NB4 (cell line): ENCODE data around the gene ZNF569.

Experiments
- DNase-seq: peaks from one replicate; pipeline ENCODE4 v3.0.0; 2010; ENCODE audit warnings: low read depth
- H3K4me3 ChIP-seq: one replicate; pipeline ENCODE4 v1.5.1; 2011; ENCODE audit warnings: mild to moderate bottlenecking, low read depth, low read length, moderate library complexity
- MYC ChIP-seq: IDR thresholded peaks from 2 replicates; pipeline ENCODE4 v1.6.1; 2011; ENCODE audit warnings: low read depth, low read length
- POLR2A ChIP-seq: IDR thresholded peaks from 2 replicates; pipeline ENCODE4 v1.6.1; 2011; ENCODE audit warnings: mild to moderate bottlenecking; ENCODE audit not compliant: insufficient read length; ENCODE audit errors: extremely low read depth
- TF ChIP-seq, protein P1 (sequence below): IDR thresholded peaks from one replicate; pipeline ENCODE4 v1.5.1; 2012; ENCODE audit warnings: low read depth, low read length
- TF ChIP-seq, protein P2 (sequence below): IDR thresholded peaks from 2 replicates; pipeline ENCODE4 v1.6.1; 2011; ENCODE audit warnings: low read depth, low read length

ZNF569 gene

DNA sequence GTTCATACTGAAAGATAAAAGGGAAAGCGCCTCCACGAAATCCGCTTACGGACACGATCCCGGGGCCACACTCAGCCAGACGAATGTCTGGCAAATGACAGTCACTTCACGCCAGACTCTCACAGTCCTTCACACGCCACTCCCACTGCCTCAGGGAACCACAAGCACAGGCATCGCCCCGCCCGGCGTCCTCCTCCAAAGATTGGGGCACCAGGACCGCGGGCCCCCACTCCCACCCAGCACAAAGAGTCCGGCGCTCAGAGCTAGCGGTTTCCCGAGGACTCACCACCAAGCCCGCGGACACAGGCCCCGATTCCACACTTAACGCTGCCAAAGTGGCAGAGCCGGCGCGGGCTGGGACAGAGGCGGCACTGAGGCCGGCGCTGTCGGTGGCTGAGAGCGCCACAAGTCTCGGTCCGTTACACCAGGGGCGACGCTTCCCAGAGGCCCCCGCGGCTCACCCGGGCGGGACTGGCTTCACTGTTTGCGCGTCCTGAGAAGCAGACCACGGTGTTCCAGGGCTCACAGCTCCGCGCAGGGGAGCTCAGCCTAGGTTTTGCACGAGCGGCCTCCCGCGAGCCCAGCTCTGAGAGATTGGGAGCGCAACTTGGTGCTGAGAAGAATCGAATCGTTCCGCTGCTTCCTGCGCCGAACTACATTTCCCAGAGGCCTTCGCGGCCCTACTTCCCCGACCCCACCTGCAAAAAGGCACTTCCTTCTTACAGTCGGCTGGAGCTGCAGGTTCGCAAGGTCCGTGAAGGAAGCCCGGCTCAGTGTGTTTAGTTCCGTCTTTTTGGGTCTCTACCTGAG is at the start of gene ZNF569:
Gene ZNF569 (minus strand): TSS at position 647 of the 810 bp plus-strand sequence. CDS start 22,523 bp downstream, outside the sequence.
- H3K4me3 ChIP-seq = peak within 1 kb of the TSS; percentile 88
- TF ChIP-seq MYC = peak; percentile 8; the same call in 1 of the 2 replicates
- TF ChIP-seq, protein P1, sequence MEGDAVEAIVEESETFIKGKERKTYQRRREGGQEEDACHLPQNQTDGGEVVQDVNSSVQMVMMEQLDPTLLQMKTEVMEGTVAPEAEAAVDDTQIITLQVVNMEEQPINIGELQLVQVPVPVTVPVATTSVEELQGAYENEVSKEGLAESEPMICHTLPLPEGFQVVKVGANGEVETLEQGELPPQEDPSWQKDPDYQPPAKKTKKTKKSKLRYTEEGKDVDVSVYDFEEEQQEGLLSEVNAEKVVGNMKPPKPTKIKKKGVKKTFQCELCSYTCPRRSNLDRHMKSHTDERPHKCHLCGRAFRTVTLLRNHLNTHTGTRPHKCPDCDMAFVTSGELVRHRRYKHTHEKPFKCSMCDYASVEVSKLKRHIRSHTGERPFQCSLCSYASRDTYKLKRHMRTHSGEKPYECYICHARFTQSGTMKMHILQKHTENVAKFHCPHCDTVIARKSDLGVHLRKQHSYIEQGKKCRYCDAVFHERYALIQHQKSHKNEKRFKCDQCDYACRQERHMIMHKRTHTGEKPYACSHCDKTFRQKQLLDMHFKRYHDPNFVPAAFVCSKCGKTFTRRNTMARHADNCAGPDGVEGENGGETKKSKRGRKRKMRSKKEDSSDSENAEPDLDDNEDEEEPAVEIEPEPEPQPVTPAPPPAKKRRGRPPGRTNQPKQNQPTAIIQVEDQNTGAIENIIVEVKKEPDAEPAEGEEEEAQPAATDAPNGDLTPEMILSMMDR = no peak
- peak; percentile 21 for TF ChIP-seq POLR2A
- TF ChIP-seq, protein P2, sequence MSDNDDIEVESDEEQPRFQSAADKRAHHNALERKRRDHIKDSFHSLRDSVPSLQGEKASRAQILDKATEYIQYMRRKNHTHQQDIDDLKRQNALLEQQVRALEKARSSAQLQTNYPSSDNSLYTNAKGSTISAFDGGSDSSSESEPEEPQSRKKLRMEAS = no peak
- peak; percentile 88 for DNase-seq

DNA sequence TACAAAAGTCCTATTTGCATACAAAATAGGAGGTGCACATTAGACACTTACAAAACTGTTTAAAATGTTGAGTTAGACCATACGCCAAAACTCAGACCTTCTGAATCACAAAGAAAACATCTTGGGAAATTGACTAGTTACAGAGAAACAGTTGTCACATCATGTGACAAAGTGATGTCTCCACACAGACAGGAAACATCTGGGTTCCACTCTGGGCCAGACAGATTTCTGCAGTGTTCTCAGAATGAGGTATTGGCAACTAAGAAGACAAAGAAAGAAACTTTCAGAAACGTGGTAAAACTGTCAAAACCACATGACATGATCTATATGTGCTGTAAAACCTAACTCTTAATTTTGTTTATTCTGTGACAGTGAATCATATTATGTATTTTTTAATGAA is 46.2 kb upstream of the ZNF569 start:
- H3K4me3 ChIP-seq = no peak overlapping the region
- no peak for DNase-seq
- TF ChIP-seq, protein P1 = no peak
- TF ChIP-seq, protein P2 = no peak
- TF ChIP-seq POLR2A (no peak), MYC (no peak)

DNA sequence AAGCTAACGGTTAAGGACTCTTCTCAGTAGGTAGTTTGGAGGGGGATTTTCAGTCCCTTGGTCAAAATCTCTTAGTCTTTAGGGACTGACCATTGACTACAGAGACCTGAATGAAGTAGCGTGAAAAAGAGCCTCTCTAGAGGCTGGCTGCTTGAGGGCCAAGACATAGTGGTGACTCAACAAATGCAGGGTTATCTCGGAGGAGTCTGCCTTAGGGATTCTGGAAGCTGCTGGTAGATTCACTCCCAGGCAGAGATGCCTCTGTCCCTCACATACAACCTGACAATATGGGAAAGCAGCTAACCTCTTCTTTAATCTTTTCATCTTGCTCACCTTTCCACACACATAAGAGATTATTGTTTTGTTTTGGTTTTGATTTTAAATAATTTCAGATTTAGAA is 44.6 kb upstream of the ZNF569 start:
- DNase-seq = no peak
- H3K4me3 ChIP-seq = no peak overlapping the region
- TF ChIP-seq, protein P2 = no peak
- TF ChIP-seq, protein P1 = no peak
- no peak for TF ChIP-seq POLR2A
- TF ChIP-seq MYC = no peak

DNA sequence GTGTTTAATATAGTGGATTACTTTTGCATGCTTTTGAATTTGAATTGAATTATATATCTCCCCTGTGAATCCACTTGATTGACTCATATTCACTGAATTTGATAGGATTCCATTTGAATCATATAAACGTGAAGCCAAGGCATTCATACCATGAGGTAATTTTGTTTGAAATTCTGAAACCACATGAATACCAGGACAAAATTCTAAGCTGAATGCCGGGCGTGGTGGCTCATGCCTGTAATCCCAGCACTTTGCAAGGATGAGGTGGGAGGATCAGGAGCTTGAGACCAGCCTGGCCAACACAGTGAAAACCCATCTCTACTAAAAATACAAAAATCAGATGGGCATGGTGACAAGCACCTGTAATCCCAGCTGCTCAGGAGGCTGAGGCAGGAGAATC is 43.9 kb upstream of the ZNF569 start:
- no peak for DNase-seq
- H3K4me3 ChIP-seq = no peak overlapping the region
- no peak for TF ChIP-seq MYC
- TF ChIP-seq, protein P2 = no peak
- no peak for TF ChIP-seq POLR2A
- TF ChIP-seq, protein P1 = no peak

DNA sequence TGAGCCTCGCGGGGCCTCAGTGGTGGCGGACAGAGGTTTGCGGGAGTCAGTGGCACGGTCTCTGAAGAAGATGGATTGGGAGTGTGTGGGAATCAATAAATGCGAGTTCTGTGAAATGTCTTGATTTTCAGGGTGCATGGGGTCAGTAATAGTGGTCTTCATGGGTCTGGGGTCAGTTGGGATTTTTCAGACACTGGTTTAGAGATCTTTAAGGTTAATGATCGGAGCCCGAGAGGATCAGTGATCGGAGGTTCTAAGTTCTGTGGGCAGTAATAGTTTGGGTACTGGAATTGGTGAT is 39.9 kb upstream of the ZNF569 start:
- no peak for DNase-seq
- TF ChIP-seq, protein P2 = no peak
- TF ChIP-seq MYC = no peak
- TF ChIP-seq, protein P1 = no peak
- no peak for TF ChIP-seq POLR2A
- no peak overlapping the region for H3K4me3 ChIP-seq
